GM23248 (cell line): ENCODE results near the gene UBXN6.

Source experiments
- EZH2 ChIP-seq: fragments of 200-600 bp; sonication (generic); IDR thresholded peaks from 2 replicates; pipeline ENCODE4 v1.6.1; 2018; ENCODE audit warnings: antibody characterized with exemption, mild to moderate bottlenecking; ENCODE audit not compliant: insufficient read depth, poor library complexity, severe bottlenecking
- EZH2phosphoT487 ChIP-seq: fragments of 200-600 bp; sonication (generic); IDR thresholded peaks from 2 replicates; pipeline ENCODE4 v1.6.1; 2018; ENCODE audit warnings: antibody characterized with exemption, moderate library complexity, mild to moderate bottlenecking, low read depth; ENCODE audit not compliant: insufficient read depth

GRCh38 chr19:4474514-4475022 is 17.0 kb upstream of the UBXN6 start:
- no peak for TF ChIP-seq EZH2
- TF ChIP-seq EZH2phosphoT487, result no peak
